ENCODE results near the gene GGT7. TPM values are rescaled to one million over a fixed set of nuclear protein-coding genes. Genes with fewer than 3 reads are reported as not detected.

Gene GGT7
- total and polyA plus RNA-seq, 2 of the 4 experiments (the other 2 are of a cell fraction), result 3.4 to 25.9 TPM

- Histone ChIP-seq H3K4ac (ENCODE audit: low read depth, low read length) (peak overlapping the region; percentile 98), H3K56ac (ENCODE audit: extremely low read depth, insufficient read depth, low read length) (peak overlapping the region; percentile 73), H3K79me1 (ENCODE audit: low read depth in 1 of 2, low read length in 2 of 2) (peaks cover 17 to 50% of the 10 kb centered on the region in 2 experiments; a peak in 3 of 4 replicates), H3K18ac (ENCODE audit: low read depth, low read length) (peak overlapping the region; percentile 43), H2BK120ac (ENCODE audit: low read depth, low read length) (peak overlapping the region; percentile 78; the same call in 1 of the 2 replicates), H3K4me3 (ENCODE audit: insufficient read depth, low read depth, low read length) (peak overlapping the region; percentile 70), H4K5ac (ENCODE audit: low read depth, low read length) (peak overlapping the region; percentile 81), H4K20me1 (ENCODE audit: insufficient read depth, low read length) (peaks cover 39% of the 10 kb centered on the region), H3K9me3 (ENCODE audit: control insufficient read depth, insufficient read depth, low read length) (no peaks in the 10 kb centered on the region), H3K36me3 (ENCODE audit: control insufficient read depth, insufficient read depth, low read length) (no peaks in the 10 kb centered on the region), H2BK20ac (ENCODE audit: low read depth, low read length) (no peak overlapping the region), H2BK5ac (ENCODE audit: low read depth, low read length, poor library complexity, severe bottlenecking) (peak overlapping the region; percentile 81), H3K23ac (ENCODE audit: low read depth, low read length) (peak overlapping the region; percentile 95), H3K4me2 (ENCODE audit: low read depth, low read length) (peak overlapping the region; percentile 88), H2AK5ac (ENCODE audit: low read depth, low read length) (peak overlapping the region; percentile 91), H3K14ac (replicated peaks; ENCODE audit: low read depth, low read length) (peak overlapping the region; percentile 98), H3K27ac (ENCODE audit: insufficient read depth, low read length) (peak overlapping the region; percentile 70), H2BK15ac (ENCODE audit: low read depth, low read length) (no peak overlapping the region; the same call in 2 of the 3 replicates), H2AK9ac (replicated peaks; ENCODE audit: low read depth, low read length, poor library complexity) (peak overlapping the region; percentile 98), H4K91ac (ENCODE audit: insufficient read depth, low read depth, low read length) (peak overlapping the region; percentile 93), H3K9me1 (ENCODE audit: insufficient read depth, low read length) (peaks cover 18% of the 10 kb centered on the region), H2AFZ (replicated peaks; ENCODE audit: low read length, poor library complexity) (peak overlapping the region; percentile 90), H3K27me3 (ENCODE audit: control insufficient read depth, insufficient read depth, low read length) (no peaks in the 10 kb centered on the region; the same call in 1 of the 2 replicates), H3K4me1 (ENCODE audit: control insufficient read depth, insufficient read depth, low read length) (no peaks in the 10 kb centered on the region; the same call in none of the 2 replicates), H3K9ac (ENCODE audit: low read depth, low read length) (peak overlapping the region; percentile 69), H4K8ac (ENCODE audit: low read depth in 2 of 2, low read length in 2 of 2) (peak overlapping the region; percentile 72 to 93)
- intact Hi-C loops (cut with micrococcal nuclease) (no loop called here), dilution Hi-C loops (cut with HindIII; ENCODE audit: low sequenced_read_pairs, unreplicated experiment) (no loop called here), in situ Hi-C loops (cut with MboI; ENCODE audit: low sequenced_read_pairs) (loop anchor here (25.0 kb wide), 1 partner anchor 612 kb away; the partner anchor contains the start of gene GDF5)
- POLR2A ChIA-PET (ENCODE audit: unreplicated experiment), result no interaction called here
- peak; percentile 88 for ATAC-seq (ENCODE audit: low read depth)
- CTCF ChIA-PET, result interaction anchor here (0.5 kb wide), 1 partner anchor 139 kb away, joined by 4 read pairs; no protein-coding TSS in a partner anchor
- 0% methylated on average over 28 of the region's 68 CpGs; no CpG with 5 or more reads in 1 of the 2 experiments for WGBS, 2 experiments (ENCODE audit: extremely low coverage in 2 of 2, insufficient read length in 1 of 2)
- no TSS peak for BruUV-seq (replicated peaks)
- DNase-seq, result peak; percentile 28
- TF ChIP-seq SMC3 (IDR thresholded peaks at IDR 0.05; ENCODE audit: low read depth, low read length), result no peak
- TF ChIP-seq POLR2A (IDR thresholded peaks at IDR 0.05; ENCODE audit: low read depth, low read length), result peak; percentile 72
- TF ChIP-seq CHD1 (IDR thresholded peaks at IDR 0.05; ENCODE audit: low read depth, low read length), result no peak
- TF ChIP-seq RFX5 (IDR thresholded peaks at IDR 0.05; ENCODE audit: low read depth, low read length), result no peak
- no peak for TF ChIP-seq NFE2L2 (IDR thresholded peaks at IDR 0.05; ENCODE audit: low read depth, low read length)
- peak; percentile 92 for TF ChIP-seq MAZ (IDR thresholded peaks at IDR 0.05; ENCODE audit: borderline replicate concordance, low read depth, low read length)
- TF ChIP-seq MAFK (IDR thresholded peaks at IDR 0.05; ENCODE audit: low read depth, low read length), result no peak
- no peak for TF ChIP-seq USF2 (IDR thresholded peaks at IDR 0.05; ENCODE audit: low read depth, low read length)
- TF ChIP-seq CTCF (conservative IDR thresholded peaks at IDR 0.05; ENCODE audit: low read depth, low read length), result 0 out of 2 replicates have a peak, but pooled peaks have one; percentile 12
- TF ChIP-seq BHLHE40 (IDR thresholded peaks at IDR 0.05; ENCODE audit: low read depth, low read length), result no peak
- no peak for TF ChIP-seq FOS (IDR thresholded peaks at IDR 0.05; ENCODE audit: low read depth, low read length)
- no peak for TF ChIP-seq ELK1 (IDR thresholded peaks at IDR 0.05; ENCODE audit: borderline replicate concordance, low read depth, low read length)
- TF ChIP-seq MXI1 (IDR thresholded peaks at IDR 0.05; ENCODE audit: borderline replicate concordance, low read depth, low read length), result no peak
- TF ChIP-seq RAD21 (IDR thresholded peaks at IDR 0.05; ENCODE audit: low read length), result no peak
These were observed 47.7 kb downstream of the GGT7 start for GRCh38 chr20:34824806-34825529.
